AG04450 (cell line): Measurements from ENCODE around the gene LACRT. TPM values are rescaled to one million over a fixed set of nuclear protein-coding genes. Genes with fewer than 3 reads are reported as not detected.

Experiments used
- CTCF ChIA-PET: fragments of 300-600, 350-600 bp; formaldehyde crosslinking; extraction: SDS; loops from one replicate; lab custom pipeline; 2022; ENCODE audit warnings: antibody characterized with exemption, inconsistent platforms; lab: Charles Lee
- POLR2A ChIA-PET: fragments of 350-600 bp; formaldehyde crosslinking; extraction: SDS; loops from one replicate; lab custom pipeline; 2021; ENCODE audit warnings: antibody characterized with exemption, inconsistent platforms; lab: Yijun Ruan, JAX
- DNase-seq: peaks from one replicate; pipeline ENCODE4 v3.0.0-alpha.2; 2011; ENCODE audit warnings: low read depth, low spot score
- H3K27ac ChIP-seq: one replicate; pipeline ENCODE4 v1.5.1; 2012; ENCODE audit warnings: low read depth, low read length, control low read depth
- H3K27me3 ChIP-seq: one replicate; pipeline ENCODE4 v1.6.0; 2012; ENCODE audit warnings: low read length; ENCODE audit not compliant: control insufficient read depth, insufficient read depth
- H3K4me3 ChIP-seq: 2 replicates; pipeline ENCODE4 v1.5.1; 2011; ENCODE audit warnings: mild to moderate bottlenecking, low read depth, low read length, control low read depth
- H3K9me3 ChIP-seq: 2 replicates; pipeline ENCODE4 v1.5.1; 2012; ENCODE audit warnings: low read length; ENCODE audit not compliant: control insufficient read depth, insufficient read depth
- CTCF ChIP-seq: IDR thresholded peaks from 2 replicates; pipeline ENCODE4 v1.5.1; 2011; ENCODE audit warnings: low read depth, low read length, control low read depth, inconsistent platforms
- polyA plus RNA-seq: library from polyadenylated mRNA; depleted of rRNA; stranded (reverse); fragments of >200 nt; gene quantifications from 2 replicates; pipeline ENCODE4 v1.2.3, GENCODE V29; 2011

LACRT gene
- polyA plus RNA-seq, 1 experiment = not detected

DNA sequence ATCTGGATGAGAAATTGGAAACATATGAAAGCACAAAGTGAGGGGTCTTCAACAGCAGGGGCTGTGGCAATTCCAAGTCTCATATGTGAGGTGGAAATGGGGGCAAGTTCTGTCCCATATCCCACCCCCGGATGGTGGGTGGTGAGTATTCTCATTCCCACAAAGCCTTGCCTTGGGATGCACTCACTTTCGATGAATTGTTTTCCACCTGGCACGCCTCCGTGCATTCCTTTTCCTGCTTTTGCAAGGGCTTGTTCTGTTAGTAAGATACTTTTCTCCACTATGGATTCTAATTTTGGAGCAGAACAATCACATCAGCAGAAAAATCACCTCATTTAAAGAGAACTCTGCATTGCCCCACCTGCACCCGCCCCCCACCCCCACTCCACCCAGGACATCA, 3.1 kb downstream of the LACRT start:
- H3K27ac ChIP-seq = no peak overlapping the region
- H3K4me3 ChIP-seq = no peak overlapping the region
- H3K9me3 ChIP-seq = no peaks in the 10 kb centered on the region
- ChIA-PET CTCF (no interaction called here), POLR2A (no interaction called here)
- DNase-seq = no peak
- H3K27me3 ChIP-seq = no peaks in the 10 kb centered on the region
- TF ChIP-seq CTCF = no peak

DNA sequence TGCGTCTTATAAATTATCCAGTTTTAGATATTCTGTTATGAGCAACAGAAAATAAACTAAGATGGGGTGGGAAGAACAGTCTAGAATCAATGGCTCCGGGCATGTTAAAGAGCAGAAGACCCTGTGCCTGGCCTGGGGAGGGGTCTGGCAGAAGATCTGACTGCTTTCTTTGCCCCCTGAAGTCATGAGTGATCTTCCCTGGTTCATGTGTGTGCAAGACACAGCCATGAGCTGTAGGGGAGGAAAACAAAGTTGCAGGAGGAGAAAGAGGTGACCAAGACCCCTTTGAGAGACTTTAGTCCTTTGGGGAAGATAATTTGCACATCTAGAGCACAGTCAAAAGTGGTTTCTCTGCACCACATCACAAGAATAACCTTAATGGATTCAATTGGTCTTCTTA, 4.8 kb downstream of the LACRT start:
- CTCF ChIA-PET = no interaction called here
- Histone ChIP-seq H3K27me3 (no peaks in the 10 kb centered on the region), H3K9me3 (no peaks in the 10 kb centered on the region), H3K27ac (no peak overlapping the region), H3K4me3 (no peak overlapping the region)
- no peak for DNase-seq
- TF ChIP-seq CTCF = no peak
- POLR2A ChIA-PET = no interaction called here

DNA sequence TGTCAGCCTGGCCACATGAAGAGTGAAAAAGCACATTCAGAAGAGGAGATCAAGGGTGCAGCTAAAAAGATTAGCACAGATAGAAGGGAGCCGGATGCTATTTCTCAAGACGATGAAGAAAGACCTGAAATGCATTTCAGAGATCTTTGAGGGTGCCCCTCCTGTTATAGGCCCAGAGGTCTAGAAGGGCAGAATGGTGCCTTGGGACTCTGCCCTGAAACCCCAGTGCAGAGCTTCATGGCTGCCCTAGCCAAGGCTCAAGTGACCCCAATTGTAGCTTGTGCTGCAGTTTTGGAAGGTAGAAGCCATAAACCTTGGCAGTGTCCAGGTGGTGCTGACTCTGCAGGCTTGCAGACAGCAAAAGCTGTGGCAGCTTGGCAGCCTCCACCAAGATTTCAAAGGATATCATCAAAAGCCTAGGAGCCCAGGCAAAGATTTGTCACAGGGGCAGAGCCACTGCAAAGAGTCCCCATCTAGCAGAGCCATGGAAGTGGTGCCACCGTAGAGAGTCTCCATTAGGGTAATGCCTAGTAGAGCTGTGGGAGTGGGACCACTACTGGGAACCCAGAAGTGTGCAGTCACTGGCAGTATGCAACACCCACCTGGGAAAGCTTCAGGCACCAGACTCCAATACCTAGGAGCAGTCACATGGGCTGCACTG, 6.4 kb downstream of the LACRT start:
- no peak for DNase-seq
- H3K9me3 ChIP-seq = no peaks in the 10 kb centered on the region
- CTCF ChIA-PET = no interaction called here
- H3K27me3 ChIP-seq = no peaks in the 10 kb centered on the region
- POLR2A ChIA-PET = no interaction called here
- H3K27ac ChIP-seq = no peak overlapping the region
- TF ChIP-seq CTCF = no peak
- no peak overlapping the region for H3K4me3 ChIP-seq

- DNase-seq = no peak
- ChIA-PET CTCF (no interaction called here), POLR2A (no interaction called here)
- H3K27me3 ChIP-seq = no peaks in the 10 kb centered on the region
- H3K4me3 ChIP-seq = no peak overlapping the region
- H3K27ac ChIP-seq = no peak overlapping the region
- no peak for TF ChIP-seq CTCF
- no peaks in the 10 kb centered on the region for H3K9me3 ChIP-seq
These were observed 7.4 kb downstream of the LACRT start for GRCh38 chr12:54627304-54627703.

DNA sequence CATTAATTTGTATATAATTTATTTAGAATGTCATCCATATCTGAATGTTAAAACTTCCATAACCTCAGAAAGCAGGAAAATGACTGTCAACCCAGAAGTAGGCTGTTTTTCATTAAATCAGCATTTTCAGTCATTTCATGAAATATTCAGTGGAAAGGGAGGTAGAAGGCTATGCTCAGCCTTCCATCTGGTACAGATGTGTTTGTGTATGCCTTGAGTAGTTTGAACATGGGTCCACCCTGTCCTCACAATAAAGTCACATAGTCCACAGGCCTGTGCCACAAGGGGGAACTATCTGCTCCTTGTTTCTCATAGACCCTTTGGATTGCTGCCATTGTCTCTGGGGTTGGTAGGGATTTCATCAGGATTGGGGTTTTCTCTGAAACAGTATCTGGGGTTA, 9.1 kb downstream of the LACRT start:
- Histone ChIP-seq H3K27me3 (no peaks in the 10 kb centered on the region), H3K27ac (no peak overlapping the region), H3K4me3 (no peak overlapping the region), H3K9me3 (no peaks in the 10 kb centered on the region)
- no peak for DNase-seq
- TF ChIP-seq CTCF = no peak
- CTCF ChIA-PET = no interaction called here
- POLR2A ChIA-PET = no interaction called here
